HS-5 (cell line): ENCODE data around the gene TMEM132A.

Experiments used
- DNase-seq: peaks from one replicate; pipeline ENCODE4 v3.0.0-alpha.2; 2012; ENCODE audit warnings: low read depth

TMEM132A gene

GRCh38 chr11:60921777-60922335, 2.4 kb upstream of the TMEM132A start:
- no peak for DNase-seq

GRCh38 chr11:60922906-60923305, 1.4 kb upstream of the TMEM132A start:
- no peak for DNase-seq

DNA sequence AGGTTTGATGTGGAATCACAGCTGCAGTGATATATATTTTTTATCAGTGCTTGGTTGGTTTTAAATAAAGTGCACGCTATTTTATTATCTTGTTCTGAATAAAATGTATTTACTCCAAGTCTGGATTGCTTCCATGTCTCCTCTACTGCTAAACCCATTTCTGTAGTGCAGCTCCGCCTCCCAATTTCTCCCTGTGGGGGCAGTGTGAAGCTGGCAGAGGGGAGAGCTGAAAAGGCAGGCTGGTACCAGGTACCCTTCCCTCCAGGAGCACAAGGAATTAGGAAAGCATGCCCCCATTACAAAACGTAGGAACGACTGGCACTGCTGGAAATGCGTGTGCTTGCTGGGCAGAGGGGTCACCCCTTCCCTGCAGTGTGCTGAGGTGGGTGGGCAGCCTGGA, 934 bp upstream of the TMEM132A start:
- no peak for DNase-seq

DNA sequence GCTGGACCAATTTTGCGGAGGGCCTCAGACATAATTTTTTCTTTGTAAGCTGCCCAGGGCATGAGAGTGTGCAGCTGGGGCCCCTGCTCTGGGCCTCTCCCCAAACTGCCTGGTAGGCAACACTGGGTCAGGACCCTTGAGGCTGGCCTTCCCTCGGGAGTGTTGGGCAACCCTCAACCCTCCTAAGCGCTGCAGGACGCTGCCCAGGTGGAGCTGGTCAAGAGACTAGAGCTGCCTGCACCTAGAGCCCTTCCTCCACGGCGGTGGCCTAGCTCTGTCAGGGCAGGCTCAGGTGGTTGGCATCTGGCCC, 505 bp upstream of the TMEM132A start:
- no peak for DNase-seq

- no peak for DNase-seq
Observed at GRCh38 chr11:60924906-60925853, 920 bp downstream of the TMEM132A start.

DNA sequence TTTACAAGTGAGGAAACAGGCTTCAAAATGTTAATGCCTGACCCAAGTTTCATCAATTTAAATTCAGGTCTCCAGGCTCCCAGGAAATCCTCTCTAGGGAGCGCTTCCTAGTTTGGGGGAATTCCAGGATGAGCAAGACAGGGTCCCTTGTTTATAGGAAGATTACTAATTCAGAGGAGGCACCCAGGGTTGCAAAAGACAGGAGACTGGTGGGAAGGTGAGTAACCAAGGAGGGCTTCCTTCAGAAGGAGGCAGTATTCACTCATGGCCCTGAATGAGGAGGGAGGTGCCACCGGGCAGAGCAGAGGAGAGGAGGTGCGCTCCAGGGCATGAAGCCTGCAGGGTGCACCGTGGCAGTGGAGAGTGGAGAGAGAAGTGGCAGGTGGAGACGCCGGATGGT, 1.6 kb downstream of the TMEM132A start:
- DNase-seq = no peak

DNA sequence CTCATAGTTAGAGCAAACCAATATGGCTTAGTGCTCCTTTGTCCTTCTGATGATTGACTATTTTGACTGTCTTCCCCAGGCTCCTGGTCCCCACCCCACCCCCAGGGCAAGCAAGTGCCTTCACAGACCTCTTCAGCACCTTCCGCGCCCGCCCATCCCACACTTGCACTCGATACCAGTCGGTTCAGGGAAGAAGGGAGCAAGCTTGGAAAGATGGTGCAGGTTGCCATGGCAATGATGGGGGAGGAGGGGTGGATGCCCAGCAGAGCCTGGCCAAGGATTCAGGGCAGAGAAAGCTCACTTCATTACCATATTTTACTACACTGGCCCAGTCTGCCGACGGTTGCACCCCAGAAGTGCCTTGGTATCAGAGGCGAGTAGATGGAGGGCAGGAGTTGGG, 2.2 kb downstream of the TMEM132A start:
- DNase-seq = no peak

DNA sequence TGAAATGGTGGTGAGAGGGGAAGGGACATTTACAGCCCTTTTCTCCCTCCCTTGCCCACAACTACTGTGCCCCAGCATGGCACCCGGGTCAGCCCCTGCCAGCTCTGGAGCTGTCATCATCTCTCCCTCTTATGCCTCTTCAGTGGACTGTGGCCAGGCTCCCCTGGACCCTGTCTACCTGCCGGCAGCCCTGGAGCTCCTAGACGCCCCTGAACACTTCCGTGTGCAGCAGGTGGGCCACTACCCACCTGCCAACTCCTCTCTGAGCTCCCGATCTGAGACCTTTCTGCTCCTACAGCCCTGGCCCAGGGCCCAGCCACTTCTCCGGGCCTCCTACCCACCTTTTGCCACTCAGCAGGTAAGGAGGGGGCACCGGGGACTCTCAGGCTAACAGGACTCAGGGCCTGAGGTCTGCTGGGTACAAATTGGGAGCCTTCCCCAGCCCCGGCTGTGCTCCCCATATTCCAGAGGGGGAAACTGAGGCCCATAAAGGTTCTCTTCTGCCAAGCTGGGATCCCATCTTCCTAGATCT, 2.9 kb downstream of the TMEM132A start:
- DNase-seq = no peak

- no peak for DNase-seq
Observed at GRCh38 chr11:60927600-60927999, 3.3 kb downstream of the TMEM132A start.

DNA sequence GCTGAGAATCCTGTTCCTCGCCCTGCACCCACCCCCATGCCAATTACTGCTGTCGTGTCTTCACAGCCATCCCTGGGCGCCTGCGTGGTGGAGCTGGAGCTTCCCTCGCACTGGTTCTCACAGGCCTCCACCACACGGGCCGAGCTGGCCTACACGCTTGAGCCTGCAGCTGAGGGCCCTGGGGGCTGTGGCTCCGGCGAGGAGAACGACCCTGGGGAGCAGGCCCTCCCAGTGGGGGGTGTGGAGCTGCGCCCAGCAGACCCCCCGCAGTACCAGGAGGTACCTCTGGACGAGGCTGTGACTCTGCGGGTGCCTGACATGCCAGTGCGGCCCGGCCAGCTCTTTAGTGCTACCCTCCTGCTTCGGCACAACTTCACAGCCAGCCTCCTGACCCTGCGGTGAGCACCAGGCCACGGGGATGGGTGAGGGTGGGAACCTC, 4.3 kb downstream of the TMEM132A start:
- no peak for DNase-seq

GRCh38 chr11:60929764-60930163, 5.5 kb downstream of the TMEM132A start:
- no peak for DNase-seq

- no peak for DNase-seq
Observed at GRCh38 chr11:60930394-60930793, 6.1 kb downstream of the TMEM132A start.

DNA sequence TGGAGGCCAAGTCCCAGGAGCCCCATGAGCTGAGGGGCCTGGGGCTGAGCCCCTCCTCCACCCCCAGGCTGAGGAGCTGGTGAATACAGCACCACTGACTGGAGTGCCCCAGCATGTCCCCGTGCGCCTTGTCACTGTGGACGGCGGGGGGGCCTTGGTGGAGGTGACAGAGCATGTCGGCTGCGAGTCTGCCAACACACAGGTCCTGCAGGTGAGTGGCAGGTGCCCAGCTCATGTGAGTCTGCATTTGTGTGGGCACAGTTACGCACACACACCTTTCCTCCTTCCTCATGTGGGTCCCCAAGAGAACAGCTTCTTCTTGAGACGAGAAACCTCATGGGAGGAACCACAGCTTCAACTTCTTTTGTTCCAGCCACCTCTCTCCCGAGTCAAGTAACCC, 7.7 kb downstream of the TMEM132A start:
- no peak for DNase-seq

GRCh38 chr11:60932605-60933356, 8.5 kb downstream of the TMEM132A start:
- no peak for DNase-seq

GRCh38 chr11:60933416-60934123, 9.3 kb downstream of the TMEM132A start:
- no peak for DNase-seq

DNA sequence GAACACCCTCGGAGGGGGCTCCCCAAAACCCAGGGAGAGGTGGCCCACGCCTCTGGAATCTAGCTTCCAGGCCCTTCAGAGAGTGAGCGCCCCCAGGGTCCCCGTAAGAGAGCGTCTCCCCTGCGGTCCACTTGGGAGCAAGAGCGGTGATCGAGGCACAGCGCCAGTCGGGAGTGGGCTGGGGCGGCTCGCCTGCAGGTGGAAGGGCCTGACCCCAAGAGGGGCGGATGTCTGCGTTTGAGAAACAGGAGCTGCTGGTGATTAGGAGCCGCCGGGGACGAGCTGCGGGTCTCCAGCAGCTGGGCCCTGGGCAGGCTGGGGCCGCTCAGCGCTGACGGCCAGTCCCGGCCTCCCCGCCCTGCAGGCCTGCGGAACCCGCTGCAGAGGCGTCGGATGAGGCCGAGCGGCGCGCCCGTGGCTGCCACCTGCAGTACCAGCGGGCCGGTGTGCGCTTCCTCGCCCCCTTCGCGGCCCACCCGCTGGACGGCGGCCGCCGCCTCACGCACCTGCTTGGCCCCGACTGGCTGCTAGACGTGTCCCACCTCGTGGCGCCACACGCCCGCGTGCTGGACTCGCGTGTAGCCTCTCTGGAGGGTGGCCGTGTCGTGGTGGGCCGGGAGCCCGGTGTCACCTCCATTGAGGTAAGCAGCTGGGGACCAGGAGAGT, 10.0 kb downstream of the TMEM132A start:
- DNase-seq = no peak

DNA sequence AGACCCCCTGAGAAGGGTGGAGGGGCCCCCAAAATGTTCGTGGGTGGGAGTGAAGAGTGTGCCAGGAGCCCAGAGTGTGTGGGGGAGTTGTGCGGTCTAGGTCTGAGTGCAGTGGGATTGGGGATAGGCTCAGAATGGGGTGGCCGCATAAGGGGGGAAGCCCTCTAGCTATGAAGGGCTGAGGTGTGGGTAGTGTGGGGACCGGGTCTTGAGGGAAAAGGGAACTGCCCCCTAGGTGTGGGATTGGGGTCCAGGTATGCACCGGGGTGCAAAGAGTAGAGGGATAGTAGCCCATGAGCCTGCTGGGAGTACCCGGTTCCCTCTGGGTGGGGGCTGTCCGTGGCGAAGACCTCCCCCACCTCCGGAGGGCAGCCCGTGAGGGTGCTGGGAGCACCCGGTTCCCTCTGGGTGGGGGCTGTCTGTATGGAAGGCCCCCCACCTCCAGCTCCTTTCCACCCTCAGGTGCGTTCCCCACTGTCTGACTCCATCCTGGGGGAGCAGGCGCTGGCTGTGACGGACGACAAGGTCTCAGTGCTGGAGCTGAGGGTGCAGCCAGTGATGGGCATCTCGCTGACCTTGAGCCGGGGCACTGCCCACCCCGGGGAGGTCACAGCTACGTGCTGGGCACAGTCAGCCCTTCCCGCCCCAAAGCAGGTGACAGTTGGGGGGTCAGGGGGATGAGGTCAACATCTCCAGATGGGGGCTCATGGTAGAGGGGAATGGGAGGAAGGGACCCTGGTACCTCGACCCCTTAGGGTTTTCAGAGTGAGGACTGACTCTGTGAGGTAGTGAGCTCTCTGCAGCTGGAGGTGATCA, 10.7 kb downstream of the TMEM132A start:
- no peak for DNase-seq

DNA sequence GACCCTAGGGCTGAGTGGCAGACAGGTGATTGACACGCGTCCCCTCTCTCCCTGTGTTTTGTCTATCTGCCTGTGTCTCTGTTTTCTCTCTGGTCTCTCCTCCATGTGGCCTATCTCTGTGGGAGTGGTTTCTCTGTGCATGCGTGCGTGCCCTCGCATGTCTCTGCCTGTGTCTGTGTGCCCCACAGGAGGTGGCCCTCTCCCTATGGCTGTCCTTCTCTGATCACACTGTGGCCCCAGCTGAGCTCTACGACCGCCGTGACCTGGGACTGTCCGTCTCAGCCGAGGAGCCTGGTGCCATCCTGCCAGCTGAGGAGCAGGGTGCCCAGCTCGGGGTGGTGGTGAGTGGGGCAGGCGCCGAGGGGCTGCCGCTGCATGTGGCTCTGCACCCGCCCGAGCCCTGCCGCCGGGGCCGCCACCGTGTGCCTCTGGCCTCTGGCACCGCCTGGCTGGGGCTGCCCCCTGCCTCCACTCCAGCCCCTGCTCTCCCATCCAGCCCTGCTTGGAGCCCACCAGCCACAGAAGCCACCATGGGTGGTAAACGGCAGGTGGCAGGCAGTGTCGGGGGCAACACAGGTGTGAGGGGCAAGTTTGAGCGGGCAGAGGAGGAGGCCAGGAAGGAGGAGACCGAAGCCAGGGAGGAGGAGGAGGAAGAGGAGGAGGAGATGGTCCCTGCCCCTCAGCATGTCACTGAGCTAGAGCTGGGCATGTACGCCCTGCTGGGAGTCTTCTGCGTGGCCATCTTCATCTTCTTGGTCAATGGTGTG, 11.6 kb downstream of the TMEM132A start:
- no peak for DNase-seq

- DNase-seq = no peak
Observed at GRCh38 chr11:60936467-60937143, 12.3 kb downstream of the TMEM132A start.
